ENCODE measurements around the gene AP1S1. TPM values are rescaled to one million over a fixed set of nuclear protein-coding genes. Genes with fewer than 3 reads are reported as not detected.
"Not testable (repeated sequence)": the region's sequence is repeated elsewhere in the genome, so short reads cannot be mapped to it uniquely, and the experiment has no call there.

AP1S1 gene
- total RNA-seq, 6 experiments from 2014 or later, result 24.0 to 56.5 (median 26.4) TPM

DNA sequence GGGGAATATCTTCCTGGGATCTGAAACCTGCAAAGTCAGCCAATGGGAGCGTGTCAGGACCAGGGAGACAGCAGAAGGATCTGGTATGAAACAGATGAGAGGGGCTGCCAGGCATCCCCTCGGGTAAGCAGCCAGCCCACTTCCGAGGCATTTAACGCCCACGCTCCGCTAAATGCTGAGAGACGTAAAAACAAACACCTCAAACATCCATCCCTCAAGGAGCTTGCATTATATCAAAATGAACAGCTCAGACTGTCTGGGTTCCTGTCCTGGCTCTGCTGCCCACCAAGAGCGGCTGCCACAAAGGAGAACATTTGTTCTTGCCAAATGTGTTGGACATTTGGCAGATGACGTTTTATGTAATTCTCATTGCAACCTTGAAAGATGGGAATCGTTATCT lies 34.4 kb upstream of the AP1S1 start:
- no peak overlapping the region for H3K27ac ChIP-seq
- H3K36me3 ChIP-seq, result no peaks in the 10 kb centered on the region
- H3K4me3 ChIP-seq, result no peak overlapping the region
- DNase-seq (no peak), ATAC-seq (no peak)
- TF ChIP-seq, protein P1, sequence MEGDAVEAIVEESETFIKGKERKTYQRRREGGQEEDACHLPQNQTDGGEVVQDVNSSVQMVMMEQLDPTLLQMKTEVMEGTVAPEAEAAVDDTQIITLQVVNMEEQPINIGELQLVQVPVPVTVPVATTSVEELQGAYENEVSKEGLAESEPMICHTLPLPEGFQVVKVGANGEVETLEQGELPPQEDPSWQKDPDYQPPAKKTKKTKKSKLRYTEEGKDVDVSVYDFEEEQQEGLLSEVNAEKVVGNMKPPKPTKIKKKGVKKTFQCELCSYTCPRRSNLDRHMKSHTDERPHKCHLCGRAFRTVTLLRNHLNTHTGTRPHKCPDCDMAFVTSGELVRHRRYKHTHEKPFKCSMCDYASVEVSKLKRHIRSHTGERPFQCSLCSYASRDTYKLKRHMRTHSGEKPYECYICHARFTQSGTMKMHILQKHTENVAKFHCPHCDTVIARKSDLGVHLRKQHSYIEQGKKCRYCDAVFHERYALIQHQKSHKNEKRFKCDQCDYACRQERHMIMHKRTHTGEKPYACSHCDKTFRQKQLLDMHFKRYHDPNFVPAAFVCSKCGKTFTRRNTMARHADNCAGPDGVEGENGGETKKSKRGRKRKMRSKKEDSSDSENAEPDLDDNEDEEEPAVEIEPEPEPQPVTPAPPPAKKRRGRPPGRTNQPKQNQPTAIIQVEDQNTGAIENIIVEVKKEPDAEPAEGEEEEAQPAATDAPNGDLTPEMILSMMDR (IDR thresholded peaks at IDR 0.05), result no peak
- TF ChIP-seq POLR2A (IDR thresholded peaks at IDR 0.05), result no peak
- intact Hi-C loops (cut with DNase I), result no loop called here
- no peaks in the 10 kb centered on the region for H3K9me3 ChIP-seq
- no peaks in the 10 kb centered on the region for H3K27me3 ChIP-seq
- H3K4me1 ChIP-seq, result peaks cover 0 to 30% (median 14%) of the 10 kb centered on the region in 4 donors
- 62% methylated on average over 4 of the region's 10 CpGs for WGBS (ENCODE audit: insufficient coverage, low coverage, low lambda C conversion rate, missing lambda C conversion rate)

DNA sequence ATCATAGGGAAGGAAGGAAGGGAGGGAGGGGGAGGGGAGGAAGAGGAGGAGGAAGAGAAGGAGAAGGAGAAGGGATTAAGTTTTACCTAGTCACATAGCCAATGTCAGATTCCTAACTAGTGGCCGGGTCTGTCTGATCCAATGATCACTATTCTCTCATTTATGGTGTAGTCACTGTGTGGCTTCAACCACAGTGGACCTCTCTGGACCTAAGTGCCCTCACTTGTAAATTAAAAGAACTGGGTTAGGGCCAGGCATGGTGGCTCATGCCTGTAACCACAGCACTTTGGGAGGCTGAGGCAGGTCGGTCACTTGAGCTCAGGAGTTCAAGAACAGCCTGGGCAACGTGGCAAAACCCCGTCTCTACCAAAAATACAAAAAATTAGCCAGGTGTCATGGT lies 34.0 kb upstream of the AP1S1 start:
- ATAC-seq (no peak), DNase-seq (no peak)
- 71% methylated on average over 1 of the region's 4 CpGs for WGBS (ENCODE audit: insufficient coverage, low coverage, low lambda C conversion rate, missing lambda C conversion rate)
- Histone ChIP-seq H3K27me3 (no peaks in the 10 kb centered on the region), H3K36me3 (no peaks in the 10 kb centered on the region), H3K4me1 (peaks cover 0 to 35% (median 16%) of the 10 kb centered on the region in 4 donors), H3K4me3 (no peak overlapping the region), H3K9me3 (no peaks in the 10 kb centered on the region), H3K27ac (no peak overlapping the region)
- intact Hi-C loops (cut with DNase I), result no loop called here
- TF ChIP-seq, protein P1 (IDR thresholded peaks at IDR 0.05), result no peak
- no peak for TF ChIP-seq POLR2A (IDR thresholded peaks at IDR 0.05)

DNA sequence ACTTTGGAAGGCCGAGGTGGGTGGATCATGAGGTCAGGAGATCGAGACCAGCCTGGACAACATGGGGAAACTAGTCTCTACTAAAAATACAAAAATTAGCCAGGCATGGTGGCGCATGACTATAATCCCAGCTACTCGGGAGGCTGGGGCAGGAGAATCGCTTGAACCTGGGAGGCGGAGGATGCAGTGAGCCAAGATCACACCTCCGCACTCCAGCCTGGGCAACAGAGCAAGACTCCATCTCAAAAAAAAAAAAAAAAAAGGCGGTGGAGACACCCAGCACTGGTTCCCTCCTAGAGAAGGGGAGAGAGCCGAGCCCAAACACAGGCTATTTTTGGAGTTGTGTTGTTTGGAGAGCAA lies 32.7 kb upstream of the AP1S1 start:
- H3K27ac ChIP-seq, result peak overlapping the region; percentile 80 to 95 (median 84)
- H3K4me1 ChIP-seq, result peaks cover 0 to 43% (median 21%) of the 10 kb centered on the region in 4 donors
- ATAC-seq, result not testable (repeated sequence)

DNA sequence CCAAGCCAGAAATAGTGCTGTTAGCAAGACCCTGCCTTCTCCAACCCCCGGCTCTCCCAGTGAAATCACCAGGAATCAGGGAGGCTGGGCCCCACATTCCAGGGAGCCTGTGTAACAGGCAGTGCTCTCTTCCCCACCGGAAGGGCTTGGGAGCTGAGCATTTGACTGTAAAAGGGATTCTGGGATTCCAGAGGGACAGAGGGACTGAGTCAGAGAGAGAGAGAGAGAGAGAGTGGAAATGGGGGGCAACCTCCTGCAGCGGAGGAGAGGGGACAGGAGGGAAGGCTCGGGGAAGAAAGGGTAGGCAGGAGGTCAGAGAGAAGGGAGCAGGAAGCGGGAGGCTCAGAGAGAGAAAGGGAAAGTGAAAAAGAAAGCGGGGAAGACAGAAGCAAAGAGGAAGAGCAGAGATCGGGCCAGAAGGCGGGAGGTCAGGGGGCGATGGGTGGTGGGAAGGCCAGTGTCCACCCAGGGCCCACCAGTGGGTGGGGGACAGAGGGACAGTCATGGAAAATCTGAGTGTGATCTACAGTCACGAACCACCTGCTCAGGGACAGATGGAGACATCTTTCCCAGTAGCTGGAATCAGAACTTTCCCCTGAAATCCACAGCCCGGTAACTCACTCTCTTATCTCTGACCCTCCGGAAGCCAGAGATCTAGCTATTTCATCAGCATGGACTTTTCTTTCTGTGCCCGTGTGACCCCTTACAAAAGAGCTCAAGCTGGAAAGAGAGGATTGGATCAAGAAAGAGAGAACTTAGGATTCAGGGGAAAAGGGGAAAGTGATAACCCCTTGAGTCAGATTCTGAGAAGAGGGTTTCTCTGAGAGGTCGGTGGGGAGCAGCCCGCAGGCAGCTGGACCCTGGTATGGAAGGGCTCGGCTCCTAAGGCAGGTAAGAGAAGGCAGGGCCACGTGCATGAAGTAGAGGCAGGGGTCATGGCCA lies 32.0 kb upstream of the AP1S1 start:
- H3K4me3 ChIP-seq, result peak overlapping the region; percentile 5 to 50 (median 39)
- no peaks in the 10 kb centered on the region for H3K36me3 ChIP-seq
- 6% methylated on average over 16 of the region's 17 CpGs for WGBS (ENCODE audit: insufficient coverage, low coverage, low lambda C conversion rate, missing lambda C conversion rate)
- ATAC-seq (peak; percentile 2 to 42 (median 24)), DNase-seq (peak; percentile 59 to 62 (median 60))
- no peaks in the 10 kb centered on the region for H3K9me3 ChIP-seq
- TF ChIP-seq POLR2A (IDR thresholded peaks at IDR 0.05), result peak; percentile 51
- TF ChIP-seq, protein P1 (IDR thresholded peaks at IDR 0.05), result no peak
- peaks cover 0 to 48% (median 22%) of the 10 kb centered on the region in 4 donors for H3K4me1 ChIP-seq
- intact Hi-C loops (cut with DNase I), result no loop called here
- H3K27me3 ChIP-seq, result no peaks in the 10 kb centered on the region
- peak overlapping the region; percentile 80 to 95 (median 84) for H3K27ac ChIP-seq

More for the DNA sequence above, 32.7 kb upstream of the AP1S1 start:
- peak overlapping the region in 2 of 3 donors; percentile 39 to 50 for H3K4me3 ChIP-seq
- 28% methylated on average over 3 of the region's 9 CpGs for WGBS (ENCODE audit: insufficient coverage, low coverage, low lambda C conversion rate, missing lambda C conversion rate)
- intact Hi-C loops (cut with DNase I); H3K9me3 ChIP-seq; DNase-seq; H3K27me3 ChIP-seq; H3K36me3 ChIP-seq: not testable (repeated sequence)

Measured in right lobe of liver (tissue), 6 donors.